Fibroblast of villous mesenchyme (primary cell): ENCODE measurements around the gene MAP3K2. TPM values are rescaled to one million over a fixed set of nuclear protein-coding genes. Genes with fewer than 3 reads are reported as not detected.

Experiments
- DNase-seq: peaks from one replicate; pipeline ENCODE4 v3.0.0-alpha.2; 2010; ENCODE audit warnings: low read depth
- H3K4me3 ChIP-seq: 2 replicates; pipeline ENCODE4 v1.5.1; 2011; ENCODE audit warnings: low read depth, mild to moderate bottlenecking, low read length
- total RNA-seq: library from RNA; depleted of rRNA; stranded (reverse); fragments of >200 nt; gene quantifications from 2 replicates; pipeline ENCODE4 v1.2.3, GENCODE V29; 2012
- TF ChIP-seq, protein P1 (sequence below): IDR thresholded peaks from 2 replicates; pipeline ENCODE4 v1.5.1; 2012; ENCODE audit warnings: low read depth, mild to moderate bottlenecking, low read length; ENCODE audit not compliant: insufficient read depth

Gene MAP3K2
- total RNA-seq, 1 donor, result 38.4 TPM

DNA sequence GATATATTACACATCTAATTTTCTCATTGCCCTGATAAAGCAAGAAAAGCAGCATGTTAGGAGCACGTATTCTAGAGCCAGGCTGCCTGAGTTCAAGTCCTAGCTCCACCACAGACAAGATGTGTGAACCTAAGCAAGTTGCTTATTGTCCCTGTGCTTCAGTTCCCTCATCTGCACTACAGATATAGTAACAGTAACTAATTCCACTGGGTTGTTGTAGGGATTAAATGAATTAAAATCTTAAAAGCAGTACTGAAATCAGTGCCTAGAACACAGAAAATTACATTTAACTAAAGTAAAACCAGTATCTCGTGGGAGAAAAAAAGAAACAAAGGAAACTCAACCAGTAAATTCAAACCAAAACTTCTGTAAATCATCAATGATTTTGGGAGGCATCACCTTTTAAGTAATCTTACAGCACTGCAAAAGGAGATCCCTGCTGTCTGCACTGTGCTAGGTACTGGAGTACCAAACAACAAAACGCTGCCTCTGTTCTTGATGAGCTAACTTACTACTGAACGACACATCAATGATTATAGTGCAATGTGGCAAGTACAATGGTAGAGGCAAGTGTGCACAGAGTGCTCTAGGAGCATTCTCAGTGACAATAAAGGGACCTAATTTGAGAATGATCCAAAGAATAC lies 7.9 kb downstream of the MAP3K2 start:
- H3K4me3 ChIP-seq, result no peak overlapping the region

DNA sequence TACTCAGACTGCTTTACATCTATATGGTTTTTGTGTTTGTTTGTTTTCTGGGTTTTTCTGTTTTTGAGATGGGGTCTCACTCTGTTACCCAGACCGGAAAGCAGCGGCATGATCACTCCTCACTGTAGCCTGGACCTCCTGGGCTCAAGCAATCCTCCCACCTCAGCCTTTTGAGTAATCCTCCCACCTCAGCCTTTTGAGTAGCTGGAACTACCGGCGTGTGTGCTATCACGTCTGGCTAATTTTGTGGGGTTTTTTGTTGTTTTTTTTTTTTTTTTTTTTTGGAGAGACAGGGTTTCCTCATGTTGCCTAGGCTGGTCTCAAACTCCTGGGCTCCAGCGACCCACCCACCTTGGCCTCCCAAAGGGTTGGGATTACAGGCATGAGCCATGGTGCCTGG lies 9.1 kb downstream of the MAP3K2 start:
- no peak overlapping the region for H3K4me3 ChIP-seq
- TF ChIP-seq, protein P1, sequence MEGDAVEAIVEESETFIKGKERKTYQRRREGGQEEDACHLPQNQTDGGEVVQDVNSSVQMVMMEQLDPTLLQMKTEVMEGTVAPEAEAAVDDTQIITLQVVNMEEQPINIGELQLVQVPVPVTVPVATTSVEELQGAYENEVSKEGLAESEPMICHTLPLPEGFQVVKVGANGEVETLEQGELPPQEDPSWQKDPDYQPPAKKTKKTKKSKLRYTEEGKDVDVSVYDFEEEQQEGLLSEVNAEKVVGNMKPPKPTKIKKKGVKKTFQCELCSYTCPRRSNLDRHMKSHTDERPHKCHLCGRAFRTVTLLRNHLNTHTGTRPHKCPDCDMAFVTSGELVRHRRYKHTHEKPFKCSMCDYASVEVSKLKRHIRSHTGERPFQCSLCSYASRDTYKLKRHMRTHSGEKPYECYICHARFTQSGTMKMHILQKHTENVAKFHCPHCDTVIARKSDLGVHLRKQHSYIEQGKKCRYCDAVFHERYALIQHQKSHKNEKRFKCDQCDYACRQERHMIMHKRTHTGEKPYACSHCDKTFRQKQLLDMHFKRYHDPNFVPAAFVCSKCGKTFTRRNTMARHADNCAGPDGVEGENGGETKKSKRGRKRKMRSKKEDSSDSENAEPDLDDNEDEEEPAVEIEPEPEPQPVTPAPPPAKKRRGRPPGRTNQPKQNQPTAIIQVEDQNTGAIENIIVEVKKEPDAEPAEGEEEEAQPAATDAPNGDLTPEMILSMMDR, result no peak
- DNase-seq, result no peak

More for the DNA sequence above, 7.9 kb downstream of the MAP3K2 start:
- TF ChIP-seq, protein P1, result no peak
- no peak for DNase-seq

DNA sequence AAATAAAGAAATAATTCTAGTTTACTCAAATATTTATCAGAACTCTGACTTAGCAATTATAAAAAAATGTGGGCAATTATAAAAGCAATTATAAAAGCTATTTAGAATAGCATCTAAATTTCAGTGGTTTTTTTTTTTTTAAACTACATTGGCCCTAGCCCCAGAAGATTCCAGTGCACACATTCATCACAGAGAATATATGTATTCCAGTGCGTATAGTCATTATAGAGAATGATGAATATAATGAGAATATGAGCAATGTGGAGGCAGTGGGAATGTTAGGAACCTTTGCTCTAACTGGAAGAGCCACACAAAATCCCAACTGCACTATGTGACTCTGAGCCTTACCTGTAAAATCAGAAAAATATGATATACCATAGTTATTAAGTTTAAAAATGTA lies 10.5 kb downstream of the MAP3K2 start:
- no peak for DNase-seq
- no peak overlapping the region for H3K4me3 ChIP-seq
- TF ChIP-seq, protein P1, result no peak

DNA sequence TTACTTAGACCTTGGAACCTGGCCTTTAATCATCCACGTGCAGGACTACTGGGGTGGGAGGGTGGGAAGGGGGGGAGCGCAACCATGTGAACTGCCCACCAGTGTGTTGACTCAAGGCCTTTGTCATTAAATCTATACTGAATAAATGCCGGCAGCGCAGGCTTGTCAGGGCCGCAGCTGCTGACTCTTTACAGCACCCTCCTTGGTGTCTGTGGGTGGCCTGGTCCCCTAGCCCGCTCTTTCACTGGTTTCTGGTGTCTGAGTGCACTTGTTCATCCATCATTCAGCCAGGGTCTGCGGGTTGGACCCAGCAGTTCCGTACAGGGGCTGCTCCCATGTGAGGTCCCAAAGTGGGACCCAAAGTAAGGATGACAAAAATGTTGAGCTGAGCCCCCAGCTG lies 11.5 kb downstream of the MAP3K2 start:
- TF ChIP-seq, protein P1, result no peak
- no peak for DNase-seq
- no peak overlapping the region for H3K4me3 ChIP-seq

DNA sequence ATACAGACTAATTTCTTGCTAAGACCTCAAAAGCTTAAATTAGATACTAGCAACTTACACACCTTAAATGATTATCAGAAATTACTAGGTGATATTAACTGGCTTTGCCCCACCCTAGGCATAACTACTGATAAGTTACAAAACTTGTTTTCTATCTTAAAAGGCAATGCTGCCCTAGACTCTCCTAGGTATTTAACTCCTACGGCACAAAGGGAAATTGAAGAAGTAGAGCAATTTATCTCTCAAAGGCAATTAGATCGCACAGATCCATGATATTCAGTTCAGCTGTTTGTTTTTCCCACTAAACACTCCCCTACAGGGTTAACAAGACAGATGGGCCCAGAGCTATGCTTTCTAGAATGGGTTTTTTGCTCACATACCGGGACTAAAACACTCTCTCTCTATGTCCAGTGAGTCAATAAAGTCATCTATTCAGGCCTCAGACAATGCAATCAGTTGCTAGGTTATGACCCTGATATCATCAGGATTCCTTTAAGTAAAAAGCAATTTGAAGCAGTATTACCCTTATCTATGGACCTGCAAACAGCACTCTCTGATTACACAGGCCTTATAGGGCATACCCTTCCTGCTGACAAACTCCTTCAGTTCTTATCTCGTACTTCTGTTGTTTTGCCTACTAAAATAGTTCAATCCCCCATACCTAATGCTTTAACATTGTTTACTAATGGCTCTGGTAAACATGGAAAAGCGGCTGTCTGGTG lies 14.3 kb downstream of the MAP3K2 start:
- TF ChIP-seq, protein P1, result no peak
- no peak for DNase-seq
- no peak overlapping the region for H3K4me3 ChIP-seq

DNA sequence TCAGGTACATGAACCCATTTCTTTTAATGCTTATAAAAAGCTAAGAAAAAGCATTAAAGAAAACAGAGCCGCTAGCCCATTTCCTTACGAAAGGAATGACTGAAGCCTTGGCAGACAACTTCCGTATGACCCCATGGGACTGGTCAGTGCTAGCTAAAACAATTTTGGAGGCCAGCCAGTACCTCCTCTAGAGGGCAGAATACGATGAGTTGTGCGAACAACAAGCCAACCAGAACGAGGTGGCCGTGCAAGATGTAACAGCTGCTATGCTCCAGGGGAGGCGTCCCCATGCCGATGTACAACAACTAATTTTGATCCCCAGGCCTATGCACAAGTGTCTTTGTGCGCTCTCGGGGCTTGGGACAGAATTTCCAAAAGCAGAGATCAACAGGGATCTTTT lies 16.7 kb downstream of the MAP3K2 start:
- H3K4me3 ChIP-seq, result no peak overlapping the region
- DNase-seq, result no peak
- TF ChIP-seq, protein P1, result no peak
